SH-SY5Y (cell line): Measurements from ENCODE around the gene KCTD10.

Experiments used
- GATA2 ChIP-seq: IDR thresholded peaks from 2 replicates; pipeline ENCODE4 v1.6.1; 2011; ENCODE audit warnings: mild to moderate bottlenecking, low read depth, low read length
- GATA3 ChIP-seq: IDR thresholded peaks from 2 replicates; pipeline ENCODE4 v1.6.1; 2011; ENCODE audit warnings: low read depth, mild to moderate bottlenecking, low read length, moderate library complexity

- TF ChIP-seq GATA2: no peak
- no peak for TF ChIP-seq GATA3
These were observed 8.1 kb upstream of the KCTD10 start for GRCh38 chr12:109485201-109485600.
